HCT116 (cell line): ENCODE results near the gene MGRN1. TPM values are rescaled to one million over a fixed set of nuclear protein-coding genes. Genes with fewer than 3 reads are reported as not detected.

Source experiments
- ATAC-seq: fragments of 200-7000 bp; cut with Tn5 transposase; 2 replicates; pipeline ENCODE4 v1.9.1; 2020; ENCODE audit warnings: mild to moderate bottlenecking, moderate library complexity
- BruUV-seq: library from RNA; stranded (reverse); fragments of 400-500 nt; replicated peaks from 2 replicates; lab custom pipeline; 2021; lab: Mats Ljungman, UMichigan
- CTCF ChIA-PET: fragments of 300-600 bp; sonication (Branson Sonifier 250); formaldehyde crosslinking; loops from one replicate; lab custom pipeline; 2021; ENCODE audit warnings: antibody characterized with exemption; lab: Charles Lee
- POLR2A ChIA-PET: fragments of 300-600, 350-600 bp; sonication (Branson Sonifier 250); formaldehyde crosslinking; loops from one replicate; lab custom pipeline; 2021; ENCODE audit warnings: antibody characterized with exemption; lab: Charles Lee
- RAD21 ChIA-PET, 2 experiments: fragments of 300-600 bp; sonication (Branson Sonifier 250); formaldehyde crosslinking; loops; one replicate each; lab custom pipeline; 2023; ENCODE audit warnings: low total read pairs in 2 of 2; ENCODE audit not compliant: uncharacterized antibody in 2 of 2, unreplicated experiment in 2 of 2, low non-redundant PET in 1 of 2; lab: Charles Lee
- DNase-seq: peaks from one replicate; pipeline ENCODE4 v3.0.0-alpha.2; 2010; ENCODE audit warnings: low read depth, low spot score
- H2AFZ ChIP-seq: fragments of 200-600 bp; shearing (Covaris generic), sonication (generic); 2 replicates; pipeline ENCODE4 v1.6.1; 2017; ENCODE audit warnings: low read depth, mixed run types, mixed read lengths, antibody characterized with exemption, low read length; ENCODE audit not compliant: poor library complexity, severe bottlenecking
- H3K27ac ChIP-seq: 2 replicates; pipeline ENCODE4 v1.5.1; 2012; ENCODE audit warnings: low read depth, low read length
- H3K27me3 ChIP-seq: fragments of 200-600 bp; sonication (generic); 2 replicates; pipeline ENCODE4 v1.6.1; 2016; ENCODE audit warnings: mixed run types, low read length, mixed read lengths; ENCODE audit not compliant: insufficient read depth
- H3K36me3 ChIP-seq, 2 experiments: fragments of 200-500 bp in 1 of 2; fragments of 200-600 bp in 1 of 2; sonication (Bioruptor generic) in 1 of 2; sonication (generic) in 1 of 2; 2 replicates each; pipeline versions ENCODE4 v1.5.1 to v1.6.1; 2014 to 2016; ENCODE audit warnings: low read length in 2 of 2, inconsistent platforms in 1 of 2, mixed read lengths in 1 of 2, mixed run types in 1 of 2; ENCODE audit not compliant: insufficient read depth in 2 of 2, control insufficient read depth in 1 of 2
- H3K4me1 ChIP-seq, 2 experiments: fragments of 200-600 bp in 1 of 2; sonication (generic) in 1 of 2; 2 replicates each; pipeline versions ENCODE4 v1.5.1 to v1.6.1; 2012 to 2017; ENCODE audit warnings: low read length in 2 of 2, inconsistent platforms in 1 of 2, mild to moderate bottlenecking in 1 of 2, mixed read lengths in 1 of 2, mixed run types in 1 of 2, moderate library complexity in 1 of 2; ENCODE audit not compliant: insufficient read depth in 2 of 2, control insufficient read depth in 1 of 2
- H3K4me2 ChIP-seq: fragments of 200-600 bp; sonication (generic); 2 replicates; pipeline ENCODE4 v1.6.1; 2017; ENCODE audit warnings: mixed run types, low read length, mixed read lengths
- H3K4me3 ChIP-seq, 2 experiments: fragments of 200-600 bp in 1 of 2; sonication (generic) in 1 of 2; replicated peaks in 1 of 2; 2 replicates each; pipeline ENCODE4 v1.5.1; 2011 to 2016; ENCODE audit warnings: low read length in 2 of 2, control low read depth in 1 of 2, low read depth in 1 of 2, mild to moderate bottlenecking in 1 of 2, mixed read lengths in 1 of 2, mixed run types in 1 of 2
- H3K79me2 ChIP-seq: fragments of 200-600 bp; sonication (generic); 2 replicates; pipeline ENCODE4 v1.6.1; 2017; ENCODE audit warnings: mild to moderate bottlenecking, mixed run types, low read length, moderate library complexity, mixed read lengths; ENCODE audit not compliant: insufficient read depth
- H3K9ac ChIP-seq: fragments of 200-600 bp; sonication (generic); 2 replicates; pipeline ENCODE4 v1.6.1; 2016; ENCODE audit warnings: low read length, mixed read lengths
- H3K9me2 ChIP-seq: fragments of 200-600 bp; sonication (generic), shearing (Covaris generic); 2 replicates; pipeline ENCODE4 v1.6.1; 2017; ENCODE audit warnings: mixed run types, mild to moderate bottlenecking, moderate library complexity; ENCODE audit not compliant: insufficient read depth
- H3K9me3 ChIP-seq, 2 experiments: fragments of 200-500 bp in 1 of 2; fragments of 200-600 bp in 1 of 2; sonication (Bioruptor generic) in 1 of 2; sonication (generic) in 1 of 2; 2 replicates each; pipeline ENCODE4 v1.6.1; 2014 to 2017; ENCODE audit warnings: low read length in 2 of 2, mixed read lengths in 2 of 2, inconsistent platforms in 1 of 2, low read depth in 1 of 2, mild to moderate bottlenecking in 1 of 2, mixed run types in 1 of 2, moderate library complexity in 1 of 2; ENCODE audit not compliant: control insufficient read depth in 1 of 2, insufficient read depth in 1 of 2
- H4K20me1 ChIP-seq: fragments of 200-600 bp; sonication (generic), shearing (Covaris generic); 2 replicates; pipeline ENCODE4 v1.6.1; 2017; ENCODE audit warnings: mixed run types, mild to moderate bottlenecking, moderate library complexity; ENCODE audit not compliant: insufficient read depth
- ATF3 ChIP-seq: IDR thresholded peaks from 2 replicates; pipeline ENCODE4 v1.6.1; 2012
- CBX3 ChIP-seq: IDR thresholded peaks from 2 replicates; pipeline ENCODE4 v1.6.1; 2012; ENCODE audit warnings: low read depth
- CEBPB ChIP-seq: IDR thresholded peaks from 2 replicates; pipeline ENCODE4 v1.6.1; 2012; ENCODE audit warnings: low read depth
- CTCF ChIP-seq, 3 experiments: fragments of 200-600 bp in 1 of 3; sonication (generic) in 1 of 3; IDR thresholded peaks in 2 of 3; conservative IDR thresholded peaks in 1 of 3; 2 replicates each; pipeline ENCODE4 v1.5.1; 2012 to 2017; ENCODE audit warnings: low read depth in 2 of 3, low read length in 2 of 3, antibody characterized with exemption in 1 of 3, borderline replicate concordance in 1 of 3, control low read depth in 1 of 3, mild to moderate bottlenecking in 1 of 3, mixed read lengths in 1 of 3, mixed run types in 1 of 3, moderate library complexity in 1 of 3; ENCODE audit not compliant: insufficient read depth in 1 of 3
- EGR1 ChIP-seq: IDR thresholded peaks from 2 replicates; pipeline ENCODE4 v1.6.1; 2012; ENCODE audit warnings: low read depth
- ELF1 ChIP-seq: IDR thresholded peaks from 2 replicates; pipeline ENCODE4 v1.6.1; 2012; ENCODE audit warnings: low read depth, borderline replicate concordance
- EZH2 ChIP-seq: fragments of 200-600 bp; sonication (generic); IDR thresholded peaks from 2 replicates; pipeline ENCODE4 v1.6.1; 2017; ENCODE audit warnings: antibody characterized with exemption, mixed run types
- EZH2phosphoT487 ChIP-seq: fragments of 200-600 bp; IDR thresholded peaks from 2 replicates; pipeline ENCODE4 v1.6.1; 2018; ENCODE audit warnings: antibody characterized with exemption, borderline replicate concordance
- FOSL1 ChIP-seq: IDR thresholded peaks from 2 replicates; pipeline ENCODE4 v1.6.1; 2012; ENCODE audit warnings: low read depth
- JUND ChIP-seq: IDR thresholded peaks from 2 replicates; pipeline ENCODE4 v1.6.1; 2012
- POLR2A ChIP-seq: IDR thresholded peaks from 2 replicates; pipeline ENCODE4 v1.7.0; 2011; ENCODE audit warnings: borderline replicate concordance; ENCODE audit not compliant: insufficient read depth, insufficient read length; ENCODE audit errors: extremely low read depth
- RAD21 ChIP-seq: IDR thresholded peaks from 2 replicates; pipeline ENCODE4 v1.6.1; 2012; ENCODE audit warnings: low read depth, mild to moderate bottlenecking
- REST ChIP-seq: IDR thresholded peaks from 2 replicates; pipeline ENCODE4 v1.6.1; 2012; ENCODE audit warnings: low read depth
- SIN3A ChIP-seq: IDR thresholded peaks from 2 replicates; pipeline ENCODE4 v1.6.1; 2012; ENCODE audit warnings: low read depth
- SP1 ChIP-seq: IDR thresholded peaks from 2 replicates; pipeline ENCODE4 v1.6.1; 2012; ENCODE audit warnings: low read depth
- YY1 ChIP-seq: IDR thresholded peaks from 2 replicates; pipeline ENCODE4 v1.6.1; 2011; ENCODE audit warnings: low read length, low read depth, moderate library complexity, mild to moderate bottlenecking; ENCODE audit not compliant: insufficient replicate concordance; ENCODE audit errors: extremely low read depth
- ZBTB33 ChIP-seq: IDR thresholded peaks from 2 replicates; pipeline ENCODE4 v1.6.1; 2011; ENCODE audit warnings: mild to moderate bottlenecking, low read length, moderate library complexity; ENCODE audit not compliant: insufficient replicate concordance; ENCODE audit errors: extremely low read depth
- ZFX ChIP-seq: fragments of 450-650 bp; IDR thresholded peaks from 2 replicates; pipeline ENCODE4 v1.6.1; 2017
- ZNF274 ChIP-seq: fragments of 200-500 bp; sonication (Bioruptor generic); IDR thresholded peaks from 2 replicates; pipeline ENCODE4 v1.6.1; 2014; ENCODE audit warnings: mild to moderate bottlenecking, low read depth, low read length, inconsistent platforms
- intact Hi-C: fragments of 100-400 bp; cut with micrococcal nuclease; formaldehyde crosslinking; loops from 2 replicates; pipeline ENCODE4 v1.10.0; 2022
- total RNA-seq: library from RNA; stranded (reverse); gene quantifications from one replicate; pipeline ENCODE4 v1.2.1, GENCODE V29; 2021; ENCODE audit not compliant: unreplicated experiment

Gene MGRN1
- total RNA-seq, 1 experiment from 2014 or later, result 50.6 TPM

GRCh38 chr16:4616047-4616811 is 8.4 kb upstream of the MGRN1 start:
- Histone ChIP-seq H3K27me3 (no peaks in the 10 kb centered on the region), H3K9me2 (no peaks in the 10 kb centered on the region), H4K20me1 (no peaks in the 10 kb centered on the region), H3K4me2 (peak overlapping the region; percentile 99), H3K4me3 (peak overlapping the region; percentile 79 to 80), H3K9ac (peak overlapping the region; percentile 89), H2AFZ (no peak overlapping the region), H3K27ac (peak overlapping the region; percentile 92), H3K4me1 (peaks cover 25 to 42% of the 10 kb centered on the region in 2 experiments), H3K79me2 (peaks cover 29% of the 10 kb centered on the region), H3K36me3 (no peaks in the 10 kb centered on the region), H3K9me3 (no peaks in the 10 kb centered on the region)
- no TSS peak for BruUV-seq
- POLR2A ChIA-PET, result interaction anchor here (0.6 to 2.0 kb wide), 12 partner anchors 8 to 320 kb away, joined by 3 to 9 read pairs (median 4); partner anchors contain the start of genes HMOX2 and MGRN1
- CTCF ChIA-PET, result interaction anchor here (0.6 to 1.5 kb wide), 9 partner anchors 8 to 362 kb away, joined by 3 to 18 read pairs (median 3); partner anchors contain the start of genes MGRN1 and SEC14L5
- ATAC-seq, result peak; percentile 80
- intact Hi-C loops, result loop anchor here (5.0 to 10.0 kb wide), 2 partner anchors 191 to 341 kb away; partner anchors contain the start of genes DNAJA3 and SEC14L5
- peak; percentile 100 for DNase-seq
- RAD21 ChIA-PET, result interaction anchor here in 1 of 2 experiments (0.7 kb wide), 1 partner anchor 332 kb away, joined by 5 read pairs; no protein-coding TSS in a partner anchor
- TF ChIP-seq CBX3 (no peak; the same call in 1 of the 2 replicates), ZNF274 (no peak), EZH2 (no peak), REST (no peak), EZH2phosphoT487 (no peak), ZFX (no peak), RAD21 (no peak), FOSL1 (no peak; the same call in 1 of the 2 replicates), ELF1 (no peak; the same call in 1 of the 2 replicates), YY1 (no peak), CEBPB (no peak), CTCF (IDR thresholded peaks at IDR 0.05 in 2 of 3, conservative IDR thresholded peaks at IDR 0.05 in 1 of 3; ENCODE audit: borderline replicate concordance in 1 of 3, insufficient read depth in 1 of 3, low read depth in 2 of 3, low read length in 2 of 3) (peak in 2 of 3 experiments; percentile 26 to 28; a peak in 3 of 6 replicates), SIN3A (peak; percentile 74), EGR1 (peak; percentile 81), POLR2A (no peak), ZBTB33 (peak; percentile 96), SP1 (peak; percentile 98), ATF3 (no peak), JUND (no peak)
